ENCODE results near the gene LCP1. TPM values are rescaled to one million over a fixed set of nuclear protein-coding genes. Genes with fewer than 3 reads are reported as not detected.

Gene LCP1
- total and polyA plus RNA-seq, 9 of the 15 experiments (the other 6 are each of a cell fraction or from before 2014, with no cell fraction given), result 83.0 to 255 (median 163) TPM

DNA sequence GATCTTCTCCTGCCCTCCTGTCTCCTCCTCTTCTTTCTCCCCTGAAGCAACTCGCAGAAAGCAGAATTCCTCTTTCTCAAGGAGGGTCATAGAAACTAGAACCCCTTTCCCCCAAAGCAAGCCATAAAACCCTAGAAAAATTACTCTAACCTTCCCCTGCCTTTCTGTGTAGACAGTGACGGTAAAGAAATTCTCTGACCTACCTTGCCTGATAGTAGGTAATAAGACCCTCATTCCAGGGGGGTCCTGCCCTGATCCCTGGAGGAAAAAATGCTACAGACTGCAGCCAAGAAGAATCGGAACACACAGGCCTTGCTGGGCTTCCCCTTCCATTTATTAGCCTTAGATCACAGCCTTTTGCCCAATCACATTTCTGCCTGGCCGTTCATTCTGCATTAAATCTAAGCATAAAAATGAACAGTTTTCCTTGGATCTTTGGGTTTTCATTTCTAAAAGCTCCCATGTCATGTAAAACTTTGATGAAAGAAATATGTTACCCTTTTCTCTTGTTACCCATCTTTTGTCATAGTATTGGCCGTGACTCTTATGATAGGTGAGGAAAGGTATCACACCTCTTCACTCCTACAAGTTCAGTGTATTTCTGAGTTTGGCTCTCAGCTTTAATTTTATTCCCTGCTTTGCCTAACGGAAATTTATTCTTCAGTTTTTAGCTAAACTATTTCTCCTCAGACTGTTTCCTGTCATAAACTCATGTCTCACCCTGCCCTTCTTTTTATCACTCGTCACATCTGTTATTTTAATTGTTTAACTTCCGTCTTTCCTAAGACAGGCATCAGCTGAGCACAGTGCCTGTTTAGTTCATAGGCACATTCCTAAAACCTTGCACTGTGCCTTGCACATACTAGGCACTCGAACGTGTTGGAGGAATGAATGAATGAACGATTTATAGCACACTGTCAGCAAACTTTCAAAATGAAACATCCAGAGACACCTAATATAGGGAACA is 56.7 kb downstream of the LCP1 start (continued):
- TF ChIP-seq HNRNPK (IDR thresholded peaks at IDR 0.05; ENCODE audit: low read depth, low read length, poor library complexity, severe bottlenecking), result no peak
- TF ChIP-seq SAFB2 (IDR thresholded peaks at IDR 0.05; ENCODE audit: borderline replicate concordance, low read depth, low read length, severe bottlenecking), result no peak
- TF ChIP-seq ZC3H8 (IDR thresholded peaks at IDR 0.05), result no peak
- 0 out of 4 replicates have a peak, but pooled peaks of 1 of the 2 experiments have one; percentile 21 for TF ChIP-seq HDAC1 (IDR thresholded peaks at IDR 0.05)
- TF ChIP-seq LCOR (CRISPR knock-in tag; IDR thresholded peaks at IDR 0.05), result no peak
- TF ChIP-seq ZNF41 (CRISPR knock-in tag; conservative IDR thresholded peaks at IDR 0.05), result no peak
- no peak for TF ChIP-seq CEBPB (tag; IDR thresholded peaks at IDR 0.05)
- TF ChIP-seq E2F3 (CRISPR knock-in tag; IDR thresholded peaks at IDR 0.05), result no peak
- peak; percentile 15; the same call in 1 of the 2 replicates for TF ChIP-seq POLR2A (conservative IDR thresholded peaks at IDR 0.05)
- no peak; the same call in 1 of the 2 replicates for TF ChIP-seq ZFPM2 (CRISPR knock-in tag; IDR thresholded peaks at IDR 0.05)
- no peak for TF ChIP-seq CBX2 (IDR thresholded peaks at IDR 0.05; ENCODE audit: insufficient read depth, low read length, poor library complexity, severe bottlenecking)
- no peak for TF ChIP-seq SMARCA5 (IDR thresholded peaks at IDR 0.05)
- TF ChIP-seq ZNF274 (IDR thresholded peaks at IDR 0.05; ENCODE audit: borderline replicate concordance, low read depth, low read length), result no peak
- TF ChIP-seq, protein P1, sequence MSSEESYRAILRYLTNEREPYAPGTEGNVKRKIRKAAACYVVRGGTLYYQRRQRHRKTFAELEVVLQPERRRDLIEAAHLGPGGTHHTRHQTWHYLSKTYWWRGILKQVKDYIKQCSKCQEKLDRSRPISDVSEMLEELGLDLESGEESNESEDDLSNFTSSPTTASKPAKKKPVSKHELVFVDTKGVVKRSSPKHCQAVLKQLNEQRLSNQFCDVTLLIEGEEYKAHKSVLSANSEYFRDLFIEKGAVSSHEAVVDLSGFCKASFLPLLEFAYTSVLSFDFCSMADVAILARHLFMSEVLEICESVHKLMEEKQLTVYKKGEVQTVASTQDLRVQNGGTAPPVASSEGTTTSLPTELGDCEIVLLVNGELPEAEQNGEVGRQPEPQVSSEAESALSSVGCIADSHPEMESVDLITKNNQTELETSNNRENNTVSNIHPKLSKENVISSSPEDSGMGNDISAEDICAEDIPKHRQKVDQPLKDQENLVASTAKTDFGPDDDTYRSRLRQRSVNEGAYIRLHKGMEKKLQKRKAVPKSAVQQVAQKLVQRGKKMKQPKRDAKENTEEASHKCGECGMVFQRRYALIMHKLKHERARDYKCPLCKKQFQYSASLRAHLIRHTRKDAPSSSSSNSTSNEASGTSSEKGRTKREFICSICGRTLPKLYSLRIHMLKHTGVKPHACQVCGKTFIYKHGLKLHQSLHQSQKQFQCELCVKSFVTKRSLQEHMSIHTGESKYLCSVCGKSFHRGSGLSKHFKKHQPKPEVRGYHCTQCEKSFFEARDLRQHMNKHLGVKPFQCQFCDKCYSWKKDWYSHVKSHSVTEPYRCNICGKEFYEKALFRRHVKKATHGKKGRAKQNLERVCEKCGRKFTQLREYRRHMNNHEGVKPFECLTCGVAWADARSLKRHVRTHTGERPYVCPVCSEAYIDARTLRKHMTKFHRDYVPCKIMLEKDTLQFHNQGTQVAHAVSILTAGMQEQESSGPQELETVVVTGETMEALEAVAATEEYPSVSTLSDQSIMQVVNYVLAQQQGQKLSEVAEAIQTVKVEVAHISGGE (CRISPR knock-in tag; IDR thresholded peaks at IDR 0.05), result no peak
- TF ChIP-seq ZBED1 (IDR thresholded peaks at IDR 0.05), result no peak
- no peak for TF ChIP-seq FOXA1 (IDR thresholded peaks at IDR 0.05; ENCODE audit: borderline replicate concordance)
- no peak for TF ChIP-seq ZNF589 (CRISPR knock-in tag; IDR thresholded peaks at IDR 0.05; ENCODE audit: low read depth)
- no peak for TF ChIP-seq FOXP1 (CRISPR knock-in tag; IDR thresholded peaks at IDR 0.05)
- TF ChIP-seq ZNF134 (CRISPR knock-in tag; conservative IDR thresholded peaks at IDR 0.05), result no peak
- TF ChIP-seq, protein P2, sequence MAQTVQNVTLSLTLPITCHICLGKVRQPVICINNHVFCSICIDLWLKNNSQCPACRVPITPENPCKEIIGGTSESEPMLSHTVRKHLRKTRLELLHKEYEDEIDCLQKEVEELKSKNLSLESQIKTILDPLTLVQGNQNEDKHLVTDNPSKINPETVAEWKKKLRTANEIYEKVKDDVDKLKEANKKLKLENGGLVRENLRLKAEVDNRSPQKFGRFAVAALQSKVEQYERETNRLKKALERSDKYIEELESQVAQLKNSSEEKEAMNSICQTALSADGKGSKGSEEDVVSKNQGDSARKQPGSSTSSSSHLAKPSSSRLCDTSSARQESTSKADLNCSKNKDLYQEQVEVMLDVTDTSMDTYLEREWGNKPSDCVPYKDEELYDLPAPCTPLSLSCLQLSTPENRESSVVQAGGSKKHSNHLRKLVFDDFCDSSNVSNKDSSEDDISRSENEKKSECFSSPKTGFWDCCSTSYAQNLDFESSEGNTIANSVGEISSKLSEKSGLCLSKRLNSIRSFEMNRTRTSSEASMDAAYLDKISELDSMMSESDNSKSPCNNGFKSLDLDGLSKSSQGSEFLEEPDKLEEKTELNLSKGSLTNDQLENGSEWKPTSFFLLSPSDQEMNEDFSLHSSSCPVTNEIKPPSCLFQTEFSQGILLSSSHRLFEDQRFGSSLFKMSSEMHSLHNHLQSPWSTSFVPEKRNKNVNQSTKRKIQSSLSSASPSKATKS (CRISPR knock-in tag; IDR thresholded peaks at IDR 0.05), result no peak
- TF ChIP-seq PREB (CRISPR knock-in tag; IDR thresholded peaks at IDR 0.05), result no peak
- 0 out of 4 replicates have a peak, but pooled peaks of 1 of the 2 experiments have one; percentile 29 for TF ChIP-seq TRIM24 (IDR thresholded peaks at IDR 0.05)
- peak; percentile 90 for TF ChIP-seq ZNF24 (IDR thresholded peaks at IDR 0.05)

Measured in K562 (cell line).